ENCODE data around the gene MYLK4.

Gene MYLK4

DNA sequence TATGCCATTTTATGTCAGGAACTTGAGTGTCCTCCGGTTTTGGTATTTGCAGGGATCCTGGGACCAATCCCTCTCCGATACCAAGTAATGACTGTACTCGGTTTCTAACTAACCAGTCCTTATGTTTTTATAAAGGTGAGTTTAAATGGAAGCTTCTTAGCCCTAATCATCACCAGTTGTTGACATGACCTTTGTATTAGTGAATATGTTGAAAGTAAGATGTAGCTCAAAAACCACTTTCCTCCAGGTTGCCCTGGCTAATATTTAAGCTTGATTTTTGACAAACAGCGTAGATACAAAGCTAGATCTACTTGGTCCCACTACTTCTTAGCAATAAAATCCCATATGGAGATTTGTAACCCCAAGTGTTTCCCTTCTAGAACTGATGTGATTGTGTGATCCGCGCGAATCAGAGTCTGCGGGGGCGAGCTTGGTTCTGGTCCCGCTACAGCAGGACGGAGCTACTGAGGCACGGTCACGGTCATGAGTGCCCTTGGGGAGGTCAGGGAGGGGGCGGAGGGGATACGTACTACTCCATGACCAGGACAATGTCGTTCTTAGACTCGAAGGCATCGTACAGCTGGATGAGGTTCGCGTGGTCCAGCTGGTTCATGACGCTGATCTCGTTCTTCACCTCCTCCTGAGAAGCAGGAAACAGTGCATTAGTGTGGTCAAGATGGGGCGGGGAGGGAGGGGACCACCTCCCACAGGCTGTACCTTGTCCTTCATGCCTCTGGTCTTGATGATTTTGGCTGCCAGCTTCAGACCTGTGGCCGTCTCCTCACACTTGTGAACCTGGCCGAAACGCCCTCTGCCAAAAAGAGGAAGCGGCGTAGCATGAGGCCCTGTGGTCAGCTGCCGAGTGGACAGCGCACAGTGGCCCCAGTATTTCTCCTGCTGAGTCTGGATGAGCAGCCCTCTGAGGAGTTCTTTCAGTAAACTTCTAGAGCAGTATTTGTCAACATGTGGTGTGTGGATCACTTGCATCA lies 65.7 kb downstream of the MYLK4 start:
- no peak for DNase-seq (ENCODE audit: insufficient read length)
- FAIRE-seq: no peak
- TF ChIP-seq POLR2A (IDR thresholded peaks at IDR 0.05; ENCODE audit: low read depth, low read length): no peak
- TF ChIP-seq POLR2AphosphoS5 (IDR thresholded peaks at IDR 0.05; ENCODE audit: low read depth, low read length): no peak
- TF ChIP-seq TAF1 (IDR thresholded peaks at IDR 0.05; ENCODE audit: borderline replicate concordance, low read depth, low read length): no peak

DNA sequence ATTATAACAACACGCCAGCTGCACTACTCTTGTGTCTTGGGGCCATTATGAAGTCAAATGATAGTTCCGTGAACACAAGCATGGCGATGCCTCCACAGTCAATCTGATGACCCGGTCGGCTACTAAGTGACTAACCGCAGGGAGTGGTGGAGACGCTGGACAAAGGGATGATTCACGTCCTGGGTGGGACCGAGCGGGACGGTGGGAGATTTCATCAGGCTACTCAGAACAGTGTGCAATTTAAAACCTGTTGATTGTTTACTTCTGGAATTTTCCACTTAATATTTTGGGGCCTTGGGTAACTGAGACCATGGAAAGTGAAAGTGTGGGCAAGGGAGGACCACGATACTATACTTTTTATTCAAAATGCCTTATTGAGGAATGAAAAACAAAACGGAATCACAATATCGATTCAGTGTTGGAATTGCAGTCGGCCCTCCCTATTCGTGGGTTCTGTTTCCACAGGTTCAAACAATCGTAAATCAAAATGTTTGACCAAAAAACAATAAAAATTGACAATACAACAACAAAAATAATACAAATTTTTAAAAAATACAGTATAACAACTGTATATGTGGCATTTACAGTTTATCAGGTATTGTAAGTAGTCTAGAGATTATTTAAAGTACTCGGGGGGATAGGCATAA lies 66.5 kb downstream of the MYLK4 start:
- no peak for FAIRE-seq
- DNase-seq (ENCODE audit: insufficient read length): no peak

DNA sequence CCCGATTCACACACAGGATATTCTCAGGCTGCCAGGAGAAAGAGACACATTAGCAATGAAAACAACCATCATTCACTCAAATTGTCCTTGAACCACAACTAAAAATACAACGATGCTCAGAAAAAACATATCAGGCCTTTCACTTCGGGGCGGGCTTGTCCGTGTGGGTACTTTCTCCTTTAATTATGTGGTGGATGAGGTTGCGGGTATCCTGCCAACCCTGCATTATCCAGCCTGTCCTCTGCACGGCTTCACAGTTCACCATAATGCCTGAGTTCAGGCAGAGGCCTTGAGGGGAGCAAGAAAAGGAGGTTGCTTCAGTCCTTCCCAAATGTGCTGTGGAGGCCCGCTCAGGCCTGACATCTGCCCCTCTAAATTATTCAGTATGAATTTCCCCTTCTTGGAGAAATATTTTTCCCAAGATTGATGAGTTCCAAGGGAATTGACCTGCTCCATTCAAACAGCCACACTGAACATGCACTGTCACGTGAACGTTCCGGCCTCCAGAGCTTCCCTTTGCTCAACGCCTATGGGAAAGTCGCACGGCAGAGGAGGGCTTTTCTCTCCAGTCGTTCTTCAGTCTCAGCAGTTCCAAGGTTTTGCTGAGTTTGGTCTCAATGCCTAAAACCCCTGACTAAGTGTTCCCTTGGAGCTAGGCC lies 70.3 kb downstream of the MYLK4 start:
- FAIRE-seq (no peak), DNase-seq (ENCODE audit: insufficient read length) (no peak)
- no peak for TF ChIP-seq POLR2A (IDR thresholded peaks at IDR 0.05; ENCODE audit: low read depth, low read length)
- no peak for TF ChIP-seq TAF1 (IDR thresholded peaks at IDR 0.05; ENCODE audit: borderline replicate concordance, low read depth, low read length)

More for the DNA sequence above, 66.5 kb downstream of the MYLK4 start:
- TF ChIP-seq POLR2A (IDR thresholded peaks at IDR 0.05; ENCODE audit: low read depth, low read length) (no peak), POLR2AphosphoS5 (IDR thresholded peaks at IDR 0.05; ENCODE audit: low read depth, low read length) (no peak), TAF1 (IDR thresholded peaks at IDR 0.05; ENCODE audit: borderline replicate concordance, low read depth, low read length) (no peak)

DNA sequence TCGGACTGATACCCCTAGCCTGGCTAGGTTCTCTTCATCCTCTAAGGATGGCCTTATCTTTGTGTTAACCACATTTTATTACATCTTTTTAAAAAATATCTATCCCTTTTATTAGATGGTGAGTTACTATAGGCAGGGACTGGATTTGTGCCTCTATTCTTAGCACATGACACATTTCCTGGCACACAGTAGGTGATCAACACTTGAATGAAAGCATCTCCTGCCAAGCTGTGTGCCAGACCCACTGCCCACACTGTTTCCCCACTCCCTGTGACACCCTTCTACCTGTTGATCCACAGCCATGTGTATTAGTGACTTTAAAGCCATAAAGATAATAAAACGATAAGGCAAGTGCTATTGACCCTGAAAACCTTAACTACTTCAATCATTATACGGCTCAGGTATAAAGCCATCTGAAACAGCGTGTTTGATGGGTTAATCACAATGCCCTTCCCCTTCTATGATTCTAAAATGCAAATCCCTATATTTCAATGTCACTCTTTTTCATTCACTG lies 73.6 kb downstream of the MYLK4 start:
- TF ChIP-seq POLR2AphosphoS5 (IDR thresholded peaks at IDR 0.05; ENCODE audit: low read depth, low read length): no peak
- no peak for TF ChIP-seq POLR2A (IDR thresholded peaks at IDR 0.05; ENCODE audit: low read depth, low read length)
- no peak for TF ChIP-seq TAF1 (IDR thresholded peaks at IDR 0.05; ENCODE audit: borderline replicate concordance, low read depth, low read length)
- no peak for DNase-seq (ENCODE audit: insufficient read length)
- no peak for FAIRE-seq

DNA sequence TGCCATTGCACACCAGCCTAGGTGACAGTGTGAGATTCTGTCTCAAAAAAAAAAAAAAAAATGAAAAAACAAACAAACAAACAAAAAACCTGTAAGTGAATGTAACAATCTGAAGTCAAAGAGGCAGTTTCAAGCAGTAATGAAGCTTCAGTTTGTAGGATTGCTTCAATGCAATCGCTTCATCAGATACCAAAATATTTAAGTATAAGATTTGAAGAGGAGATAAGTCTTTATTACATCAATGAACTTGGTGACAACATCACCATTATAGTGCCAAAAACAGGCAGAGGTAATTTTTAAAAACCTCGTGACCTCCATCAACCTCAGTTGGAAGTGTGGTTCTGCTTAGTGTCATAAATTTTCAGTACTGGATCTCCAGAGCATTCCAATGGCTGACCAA lies 74.7 kb downstream of the MYLK4 start:
- no peak for FAIRE-seq

DNA sequence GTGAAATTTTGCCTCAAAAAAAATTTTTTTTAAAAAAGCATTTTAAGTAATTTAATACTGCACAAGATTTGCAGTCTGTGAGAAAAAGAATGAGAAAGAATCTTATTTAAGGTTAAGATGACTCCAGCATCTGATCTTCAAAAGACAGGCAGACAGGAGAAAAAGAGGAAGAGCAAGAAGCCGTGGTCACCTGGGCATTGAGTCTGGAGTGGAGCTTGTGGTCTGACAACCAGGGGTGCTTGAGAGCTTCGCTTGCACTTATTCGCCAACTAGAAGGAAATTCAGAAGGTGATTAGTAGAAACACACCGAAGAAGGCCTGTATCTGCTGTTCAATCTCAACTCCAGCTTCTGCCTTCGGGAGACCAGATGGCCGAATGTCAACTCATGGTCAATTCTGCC lies 75.9 kb downstream of the MYLK4 start:
- no peak for DNase-seq (ENCODE audit: insufficient read length)
- TF ChIP-seq POLR2A (IDR thresholded peaks at IDR 0.05; ENCODE audit: low read depth, low read length) (no peak), POLR2AphosphoS5 (IDR thresholded peaks at IDR 0.05; ENCODE audit: low read depth, low read length) (no peak), TAF1 (IDR thresholded peaks at IDR 0.05; ENCODE audit: borderline replicate concordance, low read depth, low read length) (no peak)
- no peak for FAIRE-seq

More for the DNA sequence above, 74.7 kb downstream of the MYLK4 start:
- TF ChIP-seq POLR2AphosphoS5 (IDR thresholded peaks at IDR 0.05; ENCODE audit: low read depth, low read length) (no peak), TAF1 (IDR thresholded peaks at IDR 0.05; ENCODE audit: borderline replicate concordance, low read depth, low read length) (no peak), POLR2A (IDR thresholded peaks at IDR 0.05; ENCODE audit: low read depth, low read length) (no peak)
- DNase-seq (ENCODE audit: insufficient read length): no peak

DNA sequence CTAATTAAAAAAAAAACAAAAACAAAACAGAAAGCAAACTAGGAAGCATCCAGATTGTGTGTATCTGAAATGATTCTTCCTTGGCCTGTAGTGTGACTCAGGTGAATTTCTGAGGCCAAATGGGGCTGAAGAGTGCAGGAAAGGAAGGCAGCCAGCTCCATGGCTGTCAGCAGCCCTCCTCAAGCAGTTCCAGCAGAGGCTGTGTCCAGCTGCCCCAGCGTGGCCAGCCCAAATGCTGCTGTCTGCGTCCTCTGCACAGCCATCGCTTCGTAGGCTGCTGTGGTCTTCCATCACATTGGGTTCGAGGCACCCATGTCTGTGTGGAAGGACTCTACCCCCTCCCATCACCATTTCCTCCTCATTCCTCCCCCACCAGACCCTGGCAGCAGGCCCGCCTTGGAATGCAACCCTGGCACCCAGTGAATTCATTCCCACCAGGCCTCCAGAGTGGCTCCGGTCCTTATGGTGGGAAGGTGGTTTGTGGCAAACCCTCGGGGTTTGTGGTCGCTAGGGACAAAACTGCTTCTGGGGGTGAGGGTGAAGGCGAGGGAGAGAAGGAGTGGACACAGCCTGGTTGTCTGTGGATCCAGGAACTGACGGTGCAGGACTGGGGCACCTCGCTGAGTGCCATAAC lies 81.5 kb downstream of the MYLK4 start:
- FAIRE-seq (no peak), DNase-seq (ENCODE audit: insufficient read length) (no peak)
- TF ChIP-seq TAF1 (IDR thresholded peaks at IDR 0.05; ENCODE audit: borderline replicate concordance, low read depth, low read length) (no peak), POLR2A (IDR thresholded peaks at IDR 0.05; ENCODE audit: low read depth, low read length) (no peak), POLR2AphosphoS5 (IDR thresholded peaks at IDR 0.05; ENCODE audit: low read depth, low read length) (no peak)

DNA sequence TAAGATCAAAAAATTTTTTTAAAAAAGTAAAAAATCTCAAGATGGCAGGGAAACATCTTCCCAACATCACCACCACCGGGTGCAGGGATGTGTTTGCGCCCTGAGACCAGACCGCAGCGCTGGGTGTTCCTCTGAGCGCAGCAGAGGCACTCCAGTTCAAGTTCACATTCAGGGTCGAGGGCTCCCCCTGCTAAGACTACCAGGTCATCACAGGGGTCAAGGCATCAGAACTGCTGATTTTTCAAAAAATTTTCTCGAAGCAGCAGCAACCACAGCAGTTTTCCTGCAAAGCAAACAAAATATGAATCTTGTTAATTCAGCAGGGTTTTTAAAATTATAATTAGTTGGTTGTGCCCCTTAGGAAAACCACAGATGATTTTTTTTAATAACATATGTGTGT lies 83.1 kb downstream of the MYLK4 start:
- DNase-seq (ENCODE audit: insufficient read length): no peak
- TF ChIP-seq POLR2AphosphoS5 (IDR thresholded peaks at IDR 0.05; ENCODE audit: low read depth, low read length) (no peak), TAF1 (IDR thresholded peaks at IDR 0.05; ENCODE audit: borderline replicate concordance, low read depth, low read length) (no peak), POLR2A (IDR thresholded peaks at IDR 0.05; ENCODE audit: low read depth, low read length) (no peak)
- FAIRE-seq: no peak

DNA sequence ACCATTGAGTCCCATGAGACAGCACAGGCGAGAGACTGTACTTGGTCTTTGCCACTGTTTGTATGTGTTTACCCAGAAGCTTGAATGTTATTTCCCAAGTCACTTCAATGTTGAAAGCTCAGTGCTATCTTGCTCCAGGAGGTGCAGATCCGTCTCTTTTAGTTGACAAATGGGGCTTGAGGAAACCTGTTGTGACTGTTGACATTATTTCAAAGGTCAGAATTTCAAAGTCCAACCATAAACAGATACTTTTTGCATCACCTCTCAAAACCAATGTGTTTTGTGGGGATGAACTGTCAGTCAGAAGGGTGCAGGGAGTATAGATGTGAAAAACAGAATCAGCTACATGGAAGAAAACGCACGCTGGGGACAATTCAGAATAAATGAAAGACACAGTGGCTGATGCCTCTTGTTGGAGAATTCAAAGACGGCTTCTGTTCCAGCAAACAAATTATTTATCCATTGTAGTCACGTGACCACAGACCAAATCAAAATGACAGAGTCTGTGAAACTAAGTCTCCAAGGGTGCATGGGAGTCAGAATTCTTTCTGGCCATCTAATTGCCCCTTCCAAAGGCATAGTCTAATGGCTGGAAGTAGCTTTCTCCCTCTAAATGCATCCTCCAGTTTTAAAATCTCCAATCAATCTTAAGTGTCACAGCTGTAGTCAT lies 83.7 kb downstream of the MYLK4 start:
- FAIRE-seq (no peak), DNase-seq (ENCODE audit: insufficient read length) (no peak)
- no peak for TF ChIP-seq TAF1 (IDR thresholded peaks at IDR 0.05; ENCODE audit: borderline replicate concordance, low read depth, low read length)
- no peak for TF ChIP-seq POLR2AphosphoS5 (IDR thresholded peaks at IDR 0.05; ENCODE audit: low read depth, low read length)
- no peak for TF ChIP-seq POLR2A (IDR thresholded peaks at IDR 0.05; ENCODE audit: low read depth, low read length)

All from GM12892 (cell line).